Measurements from ENCODE around the gene OR2W3. TPM values are rescaled to one million over a fixed set of nuclear protein-coding genes. Genes with fewer than 3 reads are reported as not detected.

OR2W3 gene
- total RNA-seq, 4 donors from 2014 or later = 0.68 to 5.4 TPM; not detected in 2

Other genes starting within 250 kb of the OR2W3 start
- gene OR13G1, start 215.8 kb upstream of the OR2W3 start, total RNA-seq = not detected
- gene OR6F1, start 178.9 kb upstream of the OR2W3 start, total RNA-seq = not detected
- 1 to 10 TPM in 1 of 4 donors, under 1 TPM in 1, not detected in 2; 0.82 to 1.4 TPM for gene OR14K1, start 157.0 kb upstream of the OR2W3 start, total RNA-seq
- gene OR14A2, start 147.4 kb upstream of the OR2W3 start, total RNA-seq = not detected
- not detected for gene OR1C1, start 135.0 kb upstream of the OR2W3 start, total RNA-seq
- gene OR14A16, start 71.5 kb upstream of the OR2W3 start, total RNA-seq = not detected
- gene OR11L1, start 53.7 kb upstream of the OR2W3 start, total RNA-seq = not detected
- 10 to 100 TPM in 1 of 4 donors, 1 to 10 TPM in 2, not detected in 1; 2.0 to 10.8 (median 7.0) TPM for gene TRIM58, start 38.4 kb upstream of the OR2W3 start, total RNA-seq
- gene OR2T8, start 24.7 kb downstream of the OR2W3 start, total RNA-seq = not detected
- gene OR2AJ1, start 29.3 kb downstream of the OR2W3 start, total RNA-seq = not detected
- not detected for gene OR2L8, start 53.3 kb downstream of the OR2W3 start, total RNA-seq
- not detected for gene OR2AK2, start 69.6 kb downstream of the OR2W3 start, total RNA-seq
- gene OR2L5, start 118.1 kb downstream of the OR2W3 start, total RNA-seq = under 1 TPM in 1 of 4 donors, not detected in 3; 0.32 TPM
- gene OR2L2, start 134.5 kb downstream of the OR2W3 start, total RNA-seq = 1 to 10 TPM in 1 of 4 donors, under 1 TPM in 1, not detected in 2; 0.16 to 1.5 TPM
- gene OR2L3, start 151.2 kb downstream of the OR2W3 start, total RNA-seq = not detected
- not detected for gene OR2L13, start 199.6 kb downstream of the OR2W3 start, total RNA-seq
- not detected for gene OR2M5, start 249.6 kb downstream of the OR2W3 start, total RNA-seq

All from transverse colon (tissue), 4 donors.